GM12891 (cell line): ENCODE results near the gene SLC43A1.

Source experiments
- POLR2A ChIP-seq: IDR thresholded peaks from 2 replicates; pipeline ENCODE4 v1.6.1; 2011; ENCODE audit warnings: low read depth, low read length, control low read depth
- TAF1 ChIP-seq: IDR thresholded peaks from 2 replicates; pipeline ENCODE4 v1.6.1; 2011; ENCODE audit warnings: low read depth, low read length, control low read depth

DNA sequence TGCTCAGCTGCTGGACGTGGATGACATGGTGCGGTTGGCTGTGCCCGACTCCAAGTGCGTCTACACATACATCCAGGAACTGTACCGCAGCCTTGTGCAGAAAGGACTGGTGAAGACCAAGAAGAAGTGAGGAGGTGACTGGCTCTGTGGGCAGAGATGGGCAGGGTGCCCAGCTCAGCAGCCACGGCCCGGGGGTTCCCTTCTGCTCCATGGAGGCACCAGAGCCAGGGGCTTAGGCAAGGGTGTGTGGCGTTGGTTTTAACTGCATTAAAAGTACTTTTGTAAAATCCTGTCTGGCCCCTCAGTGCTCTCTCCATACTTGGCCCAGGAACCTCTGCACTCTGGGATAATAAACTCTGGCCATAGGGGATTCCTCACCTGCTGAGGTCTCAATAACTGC is 34.5 kb upstream of the SLC43A1 start:
- TF ChIP-seq POLR2A (no peak), TAF1 (no peak)
